ENCODE measurements around the gene CMSS1. TPM values are rescaled to one million over a fixed set of nuclear protein-coding genes. Genes with fewer than 3 reads are reported as not detected.

The CMSS1 gene
- total RNA-seq, 1 donor: 8.6 TPM

DNA sequence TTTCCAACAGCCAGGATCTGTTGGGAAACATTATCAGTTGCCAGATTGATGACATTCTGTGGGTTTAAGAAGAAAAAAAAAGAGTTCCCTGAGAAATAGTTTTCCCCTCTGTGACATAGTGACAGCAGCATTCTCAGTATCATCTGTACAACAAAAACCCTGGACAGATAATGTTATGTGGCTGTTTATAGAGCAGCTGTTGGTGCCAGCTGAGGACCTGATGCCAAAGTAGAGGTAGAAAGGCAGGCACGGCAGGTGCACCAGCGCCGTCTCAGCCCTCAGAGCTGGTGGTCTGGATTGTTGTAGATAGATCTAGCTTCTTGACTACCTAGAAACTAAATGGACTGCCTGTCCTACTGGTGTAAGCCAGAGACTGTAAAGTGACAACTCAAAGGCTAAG lies 352.8 kb downstream of the CMSS1 start:
- DNase-seq (ENCODE audit: low read depth): no peak
- TF ChIP-seq, protein P1, sequence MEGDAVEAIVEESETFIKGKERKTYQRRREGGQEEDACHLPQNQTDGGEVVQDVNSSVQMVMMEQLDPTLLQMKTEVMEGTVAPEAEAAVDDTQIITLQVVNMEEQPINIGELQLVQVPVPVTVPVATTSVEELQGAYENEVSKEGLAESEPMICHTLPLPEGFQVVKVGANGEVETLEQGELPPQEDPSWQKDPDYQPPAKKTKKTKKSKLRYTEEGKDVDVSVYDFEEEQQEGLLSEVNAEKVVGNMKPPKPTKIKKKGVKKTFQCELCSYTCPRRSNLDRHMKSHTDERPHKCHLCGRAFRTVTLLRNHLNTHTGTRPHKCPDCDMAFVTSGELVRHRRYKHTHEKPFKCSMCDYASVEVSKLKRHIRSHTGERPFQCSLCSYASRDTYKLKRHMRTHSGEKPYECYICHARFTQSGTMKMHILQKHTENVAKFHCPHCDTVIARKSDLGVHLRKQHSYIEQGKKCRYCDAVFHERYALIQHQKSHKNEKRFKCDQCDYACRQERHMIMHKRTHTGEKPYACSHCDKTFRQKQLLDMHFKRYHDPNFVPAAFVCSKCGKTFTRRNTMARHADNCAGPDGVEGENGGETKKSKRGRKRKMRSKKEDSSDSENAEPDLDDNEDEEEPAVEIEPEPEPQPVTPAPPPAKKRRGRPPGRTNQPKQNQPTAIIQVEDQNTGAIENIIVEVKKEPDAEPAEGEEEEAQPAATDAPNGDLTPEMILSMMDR (IDR thresholded peaks at IDR 0.05; ENCODE audit: insufficient read depth, low read depth, low read length): no peak
- no peak overlapping the region for H3K4me3 ChIP-seq (ENCODE audit: low read depth, low read length)

DNA sequence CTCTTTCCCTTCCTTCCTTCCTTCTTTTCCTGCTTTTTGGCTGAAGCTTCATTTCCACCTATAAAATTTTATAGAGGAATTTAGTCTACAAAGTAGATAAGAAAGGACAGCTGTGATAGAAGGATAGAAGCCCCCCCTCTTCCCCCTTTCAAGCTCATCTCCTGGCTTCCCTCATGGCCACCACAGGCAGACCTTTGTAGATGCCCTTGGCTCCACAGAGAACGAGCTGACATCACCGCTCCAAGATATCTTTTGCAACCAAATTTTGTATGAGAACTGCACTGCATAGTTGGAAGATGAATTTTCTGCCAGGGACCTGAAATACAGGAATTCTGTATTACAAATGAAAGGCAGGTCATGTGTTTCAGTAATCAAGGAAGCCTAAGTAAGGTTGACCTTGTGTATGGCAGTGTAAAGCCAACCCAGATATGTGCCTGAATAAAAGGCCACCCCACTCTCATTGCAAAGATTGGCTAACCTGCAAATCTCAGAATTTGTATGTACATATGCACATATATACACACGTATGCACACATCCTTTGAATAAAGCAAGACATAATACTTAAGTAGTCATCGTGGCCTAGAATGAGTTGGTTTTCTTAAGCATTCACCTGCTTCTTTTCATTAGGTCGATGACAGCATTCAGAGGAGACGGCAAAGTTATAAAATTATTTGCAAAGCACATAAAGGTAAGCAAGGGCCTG lies 353.7 kb downstream of the CMSS1 start:
- DNase-seq (ENCODE audit: low read depth): no peak
- TF ChIP-seq, protein P1 (IDR thresholded peaks at IDR 0.05; ENCODE audit: insufficient read depth, low read depth, low read length): no peak
- no peak overlapping the region for H3K4me3 ChIP-seq (ENCODE audit: low read depth, low read length)

DNA sequence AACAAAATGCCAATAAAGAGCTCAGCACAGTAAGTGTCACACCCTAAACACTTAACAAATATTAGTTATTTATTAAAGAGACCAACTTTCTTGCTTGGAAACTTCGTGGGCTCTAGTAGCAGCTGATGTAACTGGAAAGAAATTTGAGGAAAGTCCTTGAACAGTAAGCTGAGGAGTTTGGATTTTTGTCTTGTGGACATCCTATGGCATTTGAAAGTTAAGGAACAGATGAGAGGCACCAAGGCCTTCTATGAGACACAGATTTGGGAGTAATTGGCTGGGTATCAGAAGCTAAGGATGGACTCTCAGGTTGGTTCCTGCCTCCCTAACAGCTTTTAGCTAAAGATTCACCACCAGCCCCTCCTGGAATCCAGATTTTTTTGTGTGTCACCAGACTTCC lies 356.3 kb downstream of the CMSS1 start:
- no peak overlapping the region for H3K4me3 ChIP-seq (ENCODE audit: low read depth, low read length)
- TF ChIP-seq, protein P1 (IDR thresholded peaks at IDR 0.05; ENCODE audit: insufficient read depth, low read depth, low read length): no peak
- DNase-seq (ENCODE audit: low read depth): no peak

DNA sequence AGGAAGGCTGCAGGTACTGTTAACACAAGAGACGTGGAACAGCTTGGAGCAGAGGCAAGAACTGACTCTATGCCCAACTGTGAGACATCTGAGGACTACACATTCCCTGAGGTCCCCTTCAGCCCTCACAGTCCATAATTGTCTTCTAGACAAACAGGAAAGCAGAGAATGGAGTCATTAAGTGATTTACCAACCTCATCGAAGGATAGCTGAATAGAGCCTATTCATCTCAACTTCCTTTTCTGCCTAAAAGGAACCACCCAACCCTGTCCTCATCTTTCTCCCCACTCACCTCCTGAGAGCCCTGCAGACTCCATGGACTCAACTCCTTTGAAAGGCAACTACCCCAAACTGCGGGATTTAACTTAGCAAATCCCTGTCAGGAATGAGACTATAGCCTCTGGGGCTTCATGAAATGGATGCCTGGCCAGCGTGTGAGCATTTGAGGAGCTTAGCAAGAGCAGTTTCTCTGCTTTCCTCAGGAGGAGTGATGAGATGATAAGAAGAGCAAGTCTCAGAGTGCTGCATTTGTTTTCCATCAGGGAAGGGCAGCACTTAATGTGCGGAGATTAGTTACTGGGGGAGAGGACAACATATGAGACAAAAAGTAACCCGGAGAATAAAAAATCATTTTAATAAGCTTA lies 358.1 kb downstream of the CMSS1 start:
- no peak overlapping the region for H3K4me3 ChIP-seq (ENCODE audit: low read depth, low read length)
- TF ChIP-seq, protein P1 (IDR thresholded peaks at IDR 0.05; ENCODE audit: insufficient read depth, low read depth, low read length): no peak

DNA sequence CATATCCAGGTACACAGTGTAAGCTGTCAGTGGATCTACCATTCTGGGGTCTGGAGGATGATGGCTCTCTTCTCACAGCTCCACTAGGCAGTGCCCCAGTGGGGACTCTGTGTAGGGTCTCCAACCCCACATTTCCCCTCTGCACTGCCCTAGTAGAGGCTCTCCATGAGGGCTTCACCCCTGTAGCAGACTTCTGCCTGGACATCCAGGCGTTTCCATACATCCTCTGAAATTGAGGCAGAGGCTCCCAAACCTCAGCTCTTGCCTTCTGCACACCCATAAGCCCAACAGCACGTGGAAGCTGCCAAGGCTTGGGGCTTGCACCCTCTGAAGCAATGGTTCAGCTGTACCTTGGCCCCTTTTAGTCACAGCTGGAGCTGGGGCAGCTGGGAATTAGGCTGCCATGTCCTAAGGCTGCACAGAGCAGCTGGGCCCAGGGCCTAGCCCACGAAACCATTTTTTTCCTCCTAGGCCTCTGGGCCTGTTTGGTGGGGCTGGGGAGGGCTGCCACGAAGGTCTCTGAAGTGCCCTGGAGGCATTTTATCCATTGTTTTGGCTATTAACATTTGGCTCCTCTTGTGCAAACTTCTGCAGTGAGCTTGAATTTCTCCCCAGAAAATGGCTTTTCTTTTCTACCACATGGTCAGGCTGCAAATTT lies 362.2 kb downstream of the CMSS1 start:
- no peak overlapping the region for H3K4me3 ChIP-seq (ENCODE audit: low read depth, low read length)
- TF ChIP-seq, protein P1 (IDR thresholded peaks at IDR 0.05; ENCODE audit: insufficient read depth, low read depth, low read length): no peak
- DNase-seq (ENCODE audit: low read depth): no peak

More for the DNA sequence above, 358.1 kb downstream of the CMSS1 start:
- DNase-seq (ENCODE audit: low read depth): no peak

DNA sequence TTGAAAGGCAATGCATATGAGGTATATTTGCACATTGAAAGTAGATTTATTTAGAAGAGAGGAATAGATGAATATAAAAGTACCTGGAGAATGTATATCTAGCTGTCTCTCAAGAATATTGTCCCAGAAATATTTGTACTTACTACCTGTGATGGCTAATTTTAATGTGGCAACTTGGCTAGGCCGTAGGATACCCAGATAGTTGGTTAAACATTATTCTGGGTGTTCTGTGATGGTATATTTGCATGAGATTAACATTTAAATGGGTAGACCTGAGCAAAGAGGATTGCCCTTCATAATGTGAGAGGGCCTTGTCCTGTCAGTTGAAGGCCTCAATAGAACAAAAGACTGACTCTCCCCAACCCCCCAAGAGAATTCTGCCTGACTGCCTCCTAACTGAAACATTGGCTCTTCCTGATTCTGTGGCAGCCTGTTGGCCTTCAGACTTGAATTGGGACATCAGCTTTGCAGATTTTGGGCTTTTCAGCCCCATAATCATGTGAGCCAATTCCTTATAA lies 366.0 kb downstream of the CMSS1 start:
- TF ChIP-seq, protein P1 (IDR thresholded peaks at IDR 0.05; ENCODE audit: insufficient read depth, low read depth, low read length): no peak
- H3K4me3 ChIP-seq (ENCODE audit: low read depth, low read length): no peak overlapping the region
- DNase-seq (ENCODE audit: low read depth): no peak

All from fibroblast of villous mesenchyme (primary cell).